CD4-positive, alpha-beta T cell (primary cell): Measurements from ENCODE around the gene CHD5. TPM values are rescaled to one million over a fixed set of nuclear protein-coding genes. Genes with fewer than 3 reads are reported as not detected.

Experiments
- ATAC-seq: fragments of 200-7000 bp; cut with Tn5 transposase; one replicate; pipeline ENCODE4 v1.10.0; 2022; ENCODE audit warnings: mild to moderate bottlenecking; ENCODE audit not compliant: poor library complexity
- CTCF ChIA-PET: fragments of 350-600 bp; sonication (Branson Sonifier 250); formaldehyde crosslinking; loops from one replicate; lab custom pipeline; 2021; ENCODE audit warnings: antibody characterized with exemption, inconsistent platforms; lab: Charles Lee
- POLR2A ChIA-PET: fragments of 350-600 bp; sonication (Branson Sonifier 250); formaldehyde crosslinking; loops from one replicate; lab custom pipeline; 2021; ENCODE audit warnings: antibody characterized with exemption, inconsistent platforms; lab: Charles Lee
- DNase-seq, 14 experiments: peaks; one replicate each; pipeline ENCODE4 v3.0.0-alpha.2; 2013 to 2020; ENCODE audit warnings: mixed read lengths in 2 of 14
- H3K27ac ChIP-seq, 2 donors: one replicate each; pipeline versions ENCODE4 v1.5.1 to v1.7.0; 2013; ENCODE audit warnings: low read length in 2 of 2, low read depth in 1 of 2, mild to moderate bottlenecking in 1 of 2
- H3K27me3 ChIP-seq, 2 experiments: 1 replicate in 1 of 2; 2 replicates in 1 of 2; pipeline versions ENCODE4 v1.6.1 to v1.7.0; 2013; ENCODE audit warnings: low read length in 2 of 2, control low read depth in 1 of 2, mild to moderate bottlenecking in 1 of 2, moderate library complexity in 1 of 2; ENCODE audit not compliant: insufficient read depth in 2 of 2, control insufficient read depth in 1 of 2
- H3K36me3 ChIP-seq: one replicate; pipeline ENCODE4 v1.6.1; 2013; ENCODE audit warnings: low read length, control low read depth; ENCODE audit not compliant: insufficient read depth
- H3K4me1 ChIP-seq: one replicate; pipeline ENCODE4 v1.6.1; 2013; ENCODE audit warnings: low read length, control low read depth; ENCODE audit not compliant: insufficient read depth
- H3K4me3 ChIP-seq: one replicate; pipeline ENCODE4 v1.5.1; 2013; ENCODE audit warnings: mild to moderate bottlenecking, low read length, moderate library complexity
- H3K9me3 ChIP-seq, 2 experiments: 1 replicate in 1 of 2; 2 replicates in 1 of 2; pipeline versions ENCODE4 v1.6.1 to v1.7.0; 2013; ENCODE audit warnings: low read length in 2 of 2, mild to moderate bottlenecking in 2 of 2, control low read depth in 1 of 2, moderate library complexity in 1 of 2; ENCODE audit not compliant: control insufficient read depth in 1 of 2, insufficient read depth in 1 of 2
- H3K27ac Mint-ChIP-seq: one replicate; pipeline ENCODE4 v1.8.0; 2020; ENCODE audit warnings: mixed read lengths
- H3K27me3 Mint-ChIP-seq: one replicate; pipeline ENCODE4 v1.8.0; 2021; ENCODE audit warnings: mixed read lengths
- H3K36me3 Mint-ChIP-seq: one replicate; pipeline ENCODE4 v1.8.0; 2021; ENCODE audit warnings: low read depth, mixed read lengths
- H3K4me1 Mint-ChIP-seq: one replicate; pipeline ENCODE4 v1.8.0; 2021; ENCODE audit warnings: low read depth, mixed read lengths
- H3K4me3 Mint-ChIP-seq: one replicate; pipeline ENCODE4 v1.8.0; 2020; ENCODE audit warnings: mild to moderate bottlenecking, mixed read lengths
- H3K9me3 Mint-ChIP-seq: one replicate; pipeline ENCODE4 v1.8.0; 2020; ENCODE audit warnings: mixed read lengths
- CTCF ChIP-seq: fragments of 200-600 bp; IDR thresholded peaks from one replicate; pipeline ENCODE4 v1.8.0; 2022; ENCODE audit warnings: antibody characterized with exemption, mild to moderate bottlenecking
- intact Hi-C, 2 experiments: fragments of 100-400 bp; cut with DNase I in 1 of 2; cut with micrococcal nuclease in 1 of 2; formaldehyde crosslinking; loops; one replicate each; pipeline versions ENCODE4 v1.15.1 to v1.9.0; 2023 to 2025; cut with DNase I, micrococcal nuclease
- total RNA-seq, 174 experiments: library from RNA in 2 of 174; stranded (reverse) in 2 of 174; gene quantifications; one replicate each; pipeline ENCODE4 v1.2.3 and lab custom pipeline; 2021 to 2026

The CHD5 gene
- total RNA-seq, 2 experiments from 2014 or later: 0.25 to 0.34 TPM

- no peak overlapping the region for H3K27ac Mint-ChIP-seq
- peaks cover 6% of the 10 kb centered on the region for H3K27me3 Mint-ChIP-seq
- ChIA-PET POLR2A (no interaction called here), CTCF (no interaction called here)
- DNase-seq (no peak), ATAC-seq (no peak)
- intact Hi-C loops: loop anchor here in 1 of 2 experiments (5.0 kb wide), 1 partner anchor 142 kb away; no protein-coding TSS in a partner anchor
- TF ChIP-seq CTCF: no peak
- no peaks in the 10 kb centered on the region for H3K36me3 ChIP-seq
- no peaks in the 10 kb centered on the region for H3K4me1 Mint-ChIP-seq
- H3K9me3 ChIP-seq: peaks cover 0 to 11% of the 10 kb centered on the region in 2 experiments
- H3K4me3 ChIP-seq: no peak overlapping the region
- no peaks in the 10 kb centered on the region for H3K36me3 Mint-ChIP-seq
- H3K27me3 ChIP-seq: no peaks in the 10 kb centered on the region
- H3K27ac ChIP-seq: no peak overlapping the region
- no peaks in the 10 kb centered on the region for H3K9me3 Mint-ChIP-seq
- H3K4me3 Mint-ChIP-seq: no peak overlapping the region
- no peaks in the 10 kb centered on the region for H3K4me1 ChIP-seq
Measured at GRCh38 chr1:6105218-6105679, 74.9 kb downstream of the CHD5 start.

- Histone ChIP-seq H3K4me3 (no peak overlapping the region), H3K9me3 (peaks cover 0 to 11% of the 10 kb centered on the region in 2 experiments), H3K27ac (no peak overlapping the region), H3K27me3 (no peaks in the 10 kb centered on the region), H3K4me1 (no peaks in the 10 kb centered on the region), H3K36me3 (no peaks in the 10 kb centered on the region)
- no peak for DNase-seq
- Mint-ChIP-seq H3K9me3 (no peaks in the 10 kb centered on the region), H3K4me1 (no peaks in the 10 kb centered on the region), H3K27me3 (peaks cover 6% of the 10 kb centered on the region), H3K27ac (no peak overlapping the region), H3K4me3 (no peak overlapping the region), H3K36me3 (no peaks in the 10 kb centered on the region)
- ChIA-PET POLR2A (no interaction called here), CTCF (no interaction called here)
- no peak for TF ChIP-seq CTCF
- ATAC-seq: no peak
- intact Hi-C loops: loop anchor here in 1 of 2 experiments (5.0 kb wide), 1 partner anchor 143 kb away; no protein-coding TSS in a partner anchor
Measured at GRCh38 chr1:6104631-6105030, 75.5 kb downstream of the CHD5 start.

- DNase-seq (no peak), ATAC-seq (no peak)
- Mint-ChIP-seq H3K27ac (no peak overlapping the region), H3K36me3 (no peaks in the 10 kb centered on the region), H3K4me3 (no peak overlapping the region), H3K9me3 (no peaks in the 10 kb centered on the region), H3K4me1 (no peaks in the 10 kb centered on the region), H3K27me3 (peaks cover 6% of the 10 kb centered on the region)
- H3K4me1 ChIP-seq: no peaks in the 10 kb centered on the region
- no peak overlapping the region for H3K4me3 ChIP-seq
- TF ChIP-seq CTCF: no peak
- intact Hi-C loops: no loop called here
- POLR2A ChIA-PET: no interaction called here
- H3K9me3 ChIP-seq: peaks cover 0 to 6% of the 10 kb centered on the region in 2 experiments
- no peak overlapping the region for H3K27ac ChIP-seq
- CTCF ChIA-PET: no interaction called here
- no peaks in the 10 kb centered on the region for H3K36me3 ChIP-seq
- H3K27me3 ChIP-seq: no peaks in the 10 kb centered on the region
Measured at GRCh38 chr1:6103854-6104530, 76.1 kb downstream of the CHD5 start.
